Motor neuron (in vitro differentiated cells): Measurements from ENCODE around the gene NR2F1-AS1. TPM values are rescaled to one million over a fixed set of nuclear protein-coding genes. Genes with fewer than 3 reads are reported as not detected.

Experiments
- ATAC-seq, 8 experiments: fragments of 200-7000 bp; cut with Tn5 transposase; replicated peaks in 6 of 8; 2 replicates each; pipeline ENCODE4 v1.8.0; 2021; ENCODE audit warnings: mild to moderate bottlenecking in 8 of 8, moderate library complexity in 8 of 8
- H3K27ac ChIP-seq, 2 donors: fragments of 250-450 bp; sonication (Bioruptor Pico); 2 replicates each; pipeline ENCODE4 v1.9.0; 2021; ENCODE audit warnings: antibody characterized with exemption in 2 of 2, mild to moderate bottlenecking in 2 of 2, moderate library complexity in 1 of 2
- H3K4me1 ChIP-seq, 2 donors: fragments of 250-450 bp; sonication (Bioruptor Pico); replicated peaks in 1 of 2; 2 replicates each; pipeline ENCODE4 v1.6.1; 2021; ENCODE audit warnings: antibody characterized with exemption in 2 of 2, mild to moderate bottlenecking in 2 of 2, moderate library complexity in 1 of 2
- H3K4me3 ChIP-seq, 5 donors: fragments of 250-450 bp; sonication (Bioruptor Pico); 2 replicates each; pipeline ENCODE4 v1.9.0; 2021; ENCODE audit warnings: antibody characterized with exemption in 5 of 5, mild to moderate bottlenecking in 5 of 5, moderate library complexity in 4 of 5
- WGBS, 10 experiments: fragments of 450-650 bp; shearing (Covaris generic); methylation state at CpG; one replicate each; pipeline ENCODE4 v1.0.0; 2022; 5-methylcytosine and 5-hydroxymethylcytosine counted together
- in situ Hi-C, 9 experiments: fragments of 400-800 bp; cut with MboI; loops; one replicate each; pipeline ENCODE4 v1.15.0; 2021; ENCODE audit warnings: low sequenced_read_pairs in 9 of 9, low pct_unique_long_range_greater_than_20kb in 2 of 9; ENCODE audit not compliant: unreplicated experiment in 9 of 9
- total RNA-seq, 8 experiments: library from RNA; unstranded; fragments of 300-600 nt; gene quantifications; 2 replicates each; pipeline versions ENCODE4 v1.2.3 to v1.2.4, GENCODE V29; 2022

NR2F1-AS1 gene
- total RNA-seq, 8 experiments from 2014 or later, result 2.7 to 62.0 (median 51.1) TPM

DNA sequence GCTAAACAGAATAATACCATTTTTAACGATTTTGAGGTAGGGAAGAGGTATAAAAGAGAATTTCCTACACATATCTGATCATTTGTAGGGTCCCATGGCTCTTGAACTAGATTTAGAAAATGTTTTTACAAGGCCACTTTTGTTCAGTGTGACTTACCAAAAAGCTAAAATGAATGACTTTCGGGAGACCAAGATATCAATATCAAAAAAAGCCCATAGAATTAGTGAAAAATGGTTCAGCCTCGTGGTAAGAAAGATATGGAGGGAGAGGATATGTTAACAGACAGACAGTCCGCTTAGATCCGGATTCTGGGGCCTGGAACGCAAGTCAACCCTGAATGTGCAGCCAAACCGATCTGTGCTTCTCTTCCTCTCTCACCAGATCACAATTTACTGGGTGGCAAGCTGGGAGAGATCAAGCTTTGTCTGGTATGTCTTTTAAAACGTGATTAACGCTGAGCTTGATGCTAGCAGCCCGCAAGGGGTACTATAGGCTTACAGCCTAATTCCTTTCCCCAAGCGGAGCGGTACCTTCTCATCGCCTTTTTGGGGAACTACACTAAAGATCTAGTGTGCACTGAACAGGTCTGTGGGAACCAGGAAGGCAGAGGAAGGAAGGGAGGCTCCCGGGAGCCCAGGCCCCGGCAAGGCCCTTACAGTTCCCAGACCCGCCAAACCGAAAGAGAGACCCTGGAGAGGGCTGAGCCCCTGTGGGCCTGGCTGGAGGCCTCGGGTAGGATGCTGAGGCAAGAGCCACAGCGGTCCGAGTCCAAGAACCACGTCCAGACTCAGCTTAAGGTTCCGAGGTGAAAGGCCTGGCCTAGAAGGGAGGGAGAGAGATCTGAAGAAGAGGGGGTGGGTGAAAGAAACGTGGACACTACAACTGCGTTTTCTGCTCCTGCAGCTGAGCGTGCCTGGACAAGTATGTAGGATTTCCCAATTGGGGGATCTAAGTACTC is 2.9 kb downstream of the NR2F1-AS1 start:
- no peak for ATAC-seq
- peak overlapping the region; percentile 89 to 95 for H3K27ac ChIP-seq
- H3K4me1 ChIP-seq, result peaks cover 54% of the 10 kb centered on the region in 2 donors
- 0 to 98% (median 52%) methylated on average over 1 to 14 of the region's 25 CpGs for WGBS, 10 experiments
- in situ Hi-C loops, result loop anchor here in 8 of 9 experiments (10.0 to 25.0 kb wide), 8 partner anchors 309 to 1309 kb away; no protein-coding TSS in a partner anchor
- H3K4me3 ChIP-seq, result peak overlapping the region; percentile 48 to 88 (median 67)

DNA sequence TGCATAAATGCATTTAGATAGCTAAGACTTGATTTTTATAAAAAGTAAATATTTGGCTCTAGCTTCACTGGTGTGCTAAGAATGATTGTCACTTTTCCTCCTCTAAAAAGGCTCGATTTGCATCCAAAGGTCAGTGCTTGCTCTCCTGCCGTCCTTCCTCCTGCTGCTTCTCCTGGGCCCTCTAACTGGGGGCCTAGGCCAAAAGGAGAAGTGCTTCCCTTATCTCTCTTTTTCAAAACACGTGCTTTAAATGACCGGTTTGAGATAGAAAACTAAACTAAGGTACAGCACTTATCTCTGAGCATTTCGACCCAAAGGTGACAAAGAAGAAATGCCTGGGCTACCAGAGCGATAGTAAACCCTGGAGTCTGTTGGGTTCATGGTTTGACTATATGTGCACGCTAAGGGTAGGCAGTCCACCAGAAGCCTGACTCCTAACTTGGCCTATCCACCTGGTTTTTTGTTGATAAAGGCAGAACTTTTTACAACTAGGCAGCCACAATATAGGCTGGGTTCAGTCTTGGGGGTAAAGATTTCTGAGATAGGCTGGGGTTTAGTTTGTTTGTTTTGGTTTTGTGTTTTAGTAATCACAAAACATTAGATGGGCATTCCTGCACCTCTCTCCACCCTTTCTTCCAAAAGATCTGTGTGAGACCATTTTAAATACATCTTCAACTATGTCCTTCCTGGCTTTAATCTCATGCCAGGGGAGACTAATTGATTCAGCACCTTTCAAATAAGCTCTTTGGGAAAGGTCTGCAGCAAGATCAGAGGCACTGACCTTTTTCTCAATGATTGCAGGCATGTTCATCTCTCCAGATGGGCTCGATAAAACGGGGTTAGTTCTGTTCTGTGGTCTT is 3.8 kb downstream of the NR2F1-AS1 start:
- Histone ChIP-seq H3K4me3 (peak overlapping the region in 4 of 5 donors; percentile 48 to 88 (median 76)), H3K4me1 (peaks cover 54 to 63% of the 10 kb centered on the region in 2 donors), H3K27ac (peak overlapping the region; percentile 49 to 95)
- WGBS, 10 experiments, result 0 to 88% (median 35%) methylated on average over 2 to 9 of the region's 9 CpGs
- ATAC-seq, result no peak
- in situ Hi-C loops, result loop anchor here in 8 of 9 experiments (10.0 to 25.0 kb wide), 8 partner anchors 310 to 1310 kb away; no protein-coding TSS in a partner anchor

DNA sequence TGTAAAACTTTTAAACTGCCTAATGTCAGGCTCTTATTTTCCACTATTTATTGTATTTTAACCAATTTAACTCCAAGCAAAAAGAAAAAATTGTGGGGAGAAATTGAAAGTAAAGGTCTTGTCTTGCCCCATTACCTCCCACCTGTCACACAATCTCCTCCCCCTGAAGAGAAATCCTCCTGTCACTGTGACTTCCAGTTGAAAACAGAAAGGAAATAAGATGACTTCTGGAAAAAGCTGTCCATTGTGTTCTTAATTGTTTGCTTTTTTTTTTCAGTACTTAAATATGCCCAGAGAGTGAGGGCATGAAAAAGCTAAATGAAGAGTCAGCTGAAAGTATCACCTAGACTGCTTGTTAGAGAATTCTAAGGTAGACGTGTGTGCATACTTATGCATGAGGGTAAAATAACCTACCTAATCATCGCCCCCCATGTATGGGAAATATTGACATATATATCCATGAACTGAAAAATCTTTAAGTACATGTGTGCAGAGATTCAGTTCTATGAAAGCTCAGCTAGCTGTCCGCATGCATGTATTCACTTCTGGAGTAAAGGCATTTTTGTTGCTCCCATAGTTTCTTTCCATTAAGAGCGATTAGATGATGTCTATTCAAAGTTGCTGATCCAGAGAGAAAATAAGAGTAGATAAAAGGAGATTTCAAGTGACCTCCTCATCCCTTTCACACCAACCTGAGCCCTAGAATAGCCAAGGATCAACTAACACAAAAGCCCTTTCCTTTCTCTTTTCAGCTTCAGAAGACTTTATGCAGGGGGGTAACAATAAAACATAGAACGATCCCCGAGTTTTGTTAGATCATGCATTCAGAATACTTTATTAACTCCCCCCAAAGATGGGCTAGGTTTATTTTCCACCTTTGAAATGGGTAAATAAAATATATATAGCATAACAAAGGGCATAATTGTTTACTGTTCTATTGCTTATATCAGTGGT is 5.3 kb downstream of the NR2F1-AS1 start:
- in situ Hi-C loops, result loop anchor here in 8 of 9 experiments (10.0 to 25.0 kb wide), 8 partner anchors 312 to 1312 kb away; no protein-coding TSS in a partner anchor
- WGBS, 10 experiments, result 0 to 93% (median 30%) methylated on average over 2 to 5 of the region's 6 CpGs; no CpG with 5 or more reads in 1 of the 10 experiments
- Histone ChIP-seq H3K27ac (no peak overlapping the region), H3K4me3 (peak overlapping the region in 3 of 5 donors; percentile 6 to 67 (median 7)), H3K4me1 (peaks cover 54 to 69% of the 10 kb centered on the region in 2 donors)
- no peak for ATAC-seq

DNA sequence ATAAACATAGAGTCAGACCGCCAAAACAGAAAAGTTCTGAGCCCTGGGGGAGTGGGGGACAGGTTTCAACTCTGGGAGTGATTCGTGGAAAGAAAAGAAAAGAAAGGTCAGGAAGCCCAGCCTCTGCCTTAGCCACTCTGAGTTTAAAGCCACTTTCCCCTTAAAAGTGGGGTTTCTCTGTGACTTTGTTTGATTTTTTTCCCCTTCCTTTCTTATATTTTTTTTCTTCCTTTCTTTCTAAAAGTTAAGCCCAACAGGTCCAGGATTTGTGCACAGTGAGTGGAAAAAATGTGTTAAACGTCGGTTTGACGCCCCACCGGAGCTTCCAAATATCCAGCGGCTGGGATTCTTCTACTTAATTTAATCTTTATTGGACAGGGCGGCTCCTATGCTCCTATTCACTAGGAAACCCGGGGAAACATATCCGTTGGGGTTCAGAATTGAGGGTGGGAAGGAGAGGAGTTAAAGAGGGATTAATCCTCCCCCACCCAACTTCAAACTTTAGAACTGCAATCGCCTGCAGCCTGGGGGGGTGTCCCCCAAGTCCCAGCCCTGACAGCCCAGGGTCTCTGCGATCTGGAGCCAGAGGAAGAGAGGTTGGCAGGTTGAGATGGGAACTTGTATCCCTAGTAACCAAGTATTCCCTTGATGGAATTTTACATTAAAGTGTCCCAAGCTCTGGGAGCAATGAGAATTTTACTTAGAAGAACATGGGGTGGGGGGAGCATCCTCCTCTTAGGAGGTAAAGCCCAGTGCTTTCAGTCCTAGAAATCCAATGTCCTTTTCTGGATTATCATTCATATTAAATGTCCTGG is 6.3 kb downstream of the NR2F1-AS1 start:
- WGBS, 10 experiments, result 5 to 90% (median 46%) methylated on average over 4 to 9 of the region's 12 CpGs; no CpG with 5 or more reads in 1 of the 10 experiments
- peaks cover 54 to 69% of the 10 kb centered on the region in 2 donors for H3K4me1 ChIP-seq
- H3K27ac ChIP-seq, result peak overlapping the region; percentile 42 to 63
- H3K4me3 ChIP-seq, result peak overlapping the region in 4 of 5 donors; percentile 3 to 34 (median 30)
- in situ Hi-C loops, result loop anchor here in 8 of 9 experiments (10.0 to 25.0 kb wide), 8 partner anchors 313 to 1313 kb away; no protein-coding TSS in a partner anchor
- ATAC-seq, result no peak

DNA sequence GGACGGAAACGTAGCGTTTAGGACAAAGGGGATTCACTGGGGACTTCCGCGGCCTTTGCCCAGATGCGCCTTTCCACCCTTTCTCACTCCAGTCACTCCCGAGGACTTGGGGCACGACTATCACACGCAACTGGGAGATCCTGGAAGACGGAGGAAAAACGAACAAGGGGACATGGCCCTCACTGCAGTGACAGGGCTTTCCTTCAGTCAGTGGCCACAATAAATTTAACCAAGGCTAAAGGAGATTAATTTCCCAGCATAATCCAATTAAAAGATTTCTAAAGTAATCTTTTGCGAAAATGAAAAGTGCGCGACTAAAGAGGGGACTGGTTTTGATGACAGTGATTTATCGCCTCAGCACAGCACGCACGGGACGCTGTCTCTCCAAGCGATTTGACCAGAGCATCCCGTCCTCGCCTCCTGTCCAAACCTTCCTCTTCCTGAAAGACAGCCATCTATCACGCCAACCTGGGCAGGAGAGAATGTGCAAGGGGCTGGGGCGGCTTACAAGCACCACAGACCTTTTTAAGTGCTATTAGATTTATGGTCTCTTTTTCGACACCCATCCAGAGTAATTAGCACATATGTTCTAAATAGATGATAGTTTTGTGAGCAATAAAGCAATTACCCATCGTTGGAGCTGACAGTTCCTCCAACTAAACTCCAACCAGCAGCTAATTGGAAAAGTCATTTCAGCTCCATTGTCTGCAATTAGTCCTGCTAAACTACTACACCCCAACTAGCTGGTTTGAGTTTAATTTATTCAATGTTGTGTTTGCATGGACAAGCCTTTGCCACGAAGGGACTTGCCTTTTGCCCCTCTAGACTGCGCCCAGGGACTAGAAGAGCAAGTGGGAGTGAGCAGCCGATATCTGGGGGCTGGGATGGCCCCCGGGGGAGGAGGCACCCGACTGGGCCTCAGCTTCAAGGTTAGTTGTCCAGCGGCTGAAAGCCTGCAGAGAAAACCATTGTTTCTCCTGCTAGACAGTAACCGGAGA is 7.4 kb downstream of the NR2F1-AS1 start:
- 9 to 100% (median 51%) methylated on average over 8 to 26 of the region's 32 CpGs for WGBS, 10 experiments
- in situ Hi-C loops, result loop anchor here in 1 of 9 experiments (10.0 kb wide), 1 partner anchor 669 kb away; no protein-coding TSS in a partner anchor
- peak overlapping the region; percentile 42 to 63 for H3K27ac ChIP-seq
- ATAC-seq, result peak in 5 of 8 experiments; percentile 8 to 57 (median 46)
- H3K4me3 ChIP-seq, result peak overlapping the region in 4 of 5 donors; percentile 22 to 34 (median 30)
- peaks cover 50 to 73% of the 10 kb centered on the region in 2 donors for H3K4me1 ChIP-seq

DNA sequence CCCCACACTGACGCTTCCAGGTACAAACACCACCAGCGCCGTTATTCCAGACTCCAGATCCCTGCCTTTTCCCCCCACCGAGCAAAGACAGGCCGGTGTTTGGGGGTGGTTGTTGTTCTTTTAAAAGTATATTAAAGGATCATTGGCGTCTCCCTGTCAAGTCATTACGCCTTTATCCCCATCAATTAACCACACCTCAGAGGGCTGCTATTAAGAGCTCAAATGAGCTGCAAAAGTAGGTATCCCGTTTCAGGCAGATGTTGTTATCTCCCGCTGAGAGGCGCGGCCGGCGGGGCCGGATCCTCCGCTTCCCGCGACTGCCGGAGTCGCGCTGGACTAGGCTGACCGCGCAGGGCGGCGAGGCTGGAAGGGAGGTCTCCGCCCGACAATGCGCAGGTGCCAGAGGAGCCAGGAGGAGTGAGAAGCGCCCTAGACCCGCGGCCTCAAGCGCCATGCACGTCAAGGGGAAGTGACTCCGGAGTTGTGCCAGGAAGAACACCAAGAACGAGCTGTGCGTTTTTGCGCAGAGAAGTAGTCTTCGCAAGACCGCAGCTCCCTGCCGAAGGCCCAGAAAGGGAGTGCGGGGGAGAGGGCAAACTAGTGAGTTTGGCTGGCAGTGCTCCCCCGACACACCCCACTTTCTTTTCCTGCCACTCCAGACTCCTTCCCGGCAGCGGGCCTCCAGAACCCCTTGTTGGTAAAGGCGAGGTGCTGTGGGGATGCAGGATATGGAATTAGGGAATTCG is 8.2 kb downstream of the NR2F1-AS1 start:
- Histone ChIP-seq H3K4me3 (peak overlapping the region in 4 of 5 donors; percentile 22 to 34 (median 30)), H3K4me1 (peaks cover 43 to 73% of the 10 kb centered on the region in 2 donors), H3K27ac (peak overlapping the region in 1 of 2 donors; percentile 62)
- peak in 5 of 8 experiments; percentile 51 to 70 (median 63) for ATAC-seq
- WGBS, 10 experiments, result 0 to 81% (median 16%) methylated on average over 2 to 25 of the region's 45 CpGs; no CpG with 5 or more reads in 2 of the 10 experiments
- in situ Hi-C loops, result loop anchor here in 1 of 9 experiments (10.0 kb wide), 1 partner anchor 668 kb away; no protein-coding TSS in a partner anchor

DNA sequence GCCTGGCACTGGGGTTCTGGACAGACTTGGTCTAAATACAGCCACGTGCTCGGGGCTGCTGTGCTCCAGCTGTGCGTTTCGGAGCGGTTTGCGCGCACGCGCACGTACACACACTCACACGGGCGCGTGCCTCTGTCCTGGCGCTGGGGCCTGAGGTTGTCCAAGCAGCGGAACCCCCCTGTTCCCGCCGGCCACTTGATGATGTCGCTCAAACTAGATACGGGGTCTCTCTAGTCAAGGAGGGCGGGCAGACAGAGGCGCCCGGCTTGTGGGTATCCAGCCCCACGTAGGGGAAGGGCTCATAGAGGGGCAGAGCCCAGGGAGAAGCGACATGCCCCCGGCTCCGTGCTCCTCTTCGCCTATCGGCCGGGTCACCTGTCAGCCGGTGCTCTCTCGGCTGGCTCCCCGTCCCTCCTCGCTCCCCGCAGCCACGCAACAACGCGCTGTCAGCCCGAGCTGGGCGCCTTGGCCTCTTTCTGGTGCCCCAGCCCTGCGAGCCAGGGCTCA is 8.9 kb downstream of the NR2F1-AS1 start:
- 20 to 93% (median 52%) methylated on average over 1 to 7 of the region's 40 CpGs; no CpG with 5 or more reads in 5 of the 10 experiments for WGBS, 10 experiments
- Histone ChIP-seq H3K27ac (peak overlapping the region in 1 of 2 donors; percentile 62), H3K4me3 (peak overlapping the region in 4 of 5 donors; percentile 22 to 34 (median 30)), H3K4me1 (peaks cover 43 to 73% of the 10 kb centered on the region in 2 donors)
- in situ Hi-C loops, result loop anchor here in 1 of 9 experiments (10.0 kb wide), 1 partner anchor 667 kb away; no protein-coding TSS in a partner anchor
- ATAC-seq, result peak in 5 of 8 experiments; percentile 9 to 48 (median 42)

DNA sequence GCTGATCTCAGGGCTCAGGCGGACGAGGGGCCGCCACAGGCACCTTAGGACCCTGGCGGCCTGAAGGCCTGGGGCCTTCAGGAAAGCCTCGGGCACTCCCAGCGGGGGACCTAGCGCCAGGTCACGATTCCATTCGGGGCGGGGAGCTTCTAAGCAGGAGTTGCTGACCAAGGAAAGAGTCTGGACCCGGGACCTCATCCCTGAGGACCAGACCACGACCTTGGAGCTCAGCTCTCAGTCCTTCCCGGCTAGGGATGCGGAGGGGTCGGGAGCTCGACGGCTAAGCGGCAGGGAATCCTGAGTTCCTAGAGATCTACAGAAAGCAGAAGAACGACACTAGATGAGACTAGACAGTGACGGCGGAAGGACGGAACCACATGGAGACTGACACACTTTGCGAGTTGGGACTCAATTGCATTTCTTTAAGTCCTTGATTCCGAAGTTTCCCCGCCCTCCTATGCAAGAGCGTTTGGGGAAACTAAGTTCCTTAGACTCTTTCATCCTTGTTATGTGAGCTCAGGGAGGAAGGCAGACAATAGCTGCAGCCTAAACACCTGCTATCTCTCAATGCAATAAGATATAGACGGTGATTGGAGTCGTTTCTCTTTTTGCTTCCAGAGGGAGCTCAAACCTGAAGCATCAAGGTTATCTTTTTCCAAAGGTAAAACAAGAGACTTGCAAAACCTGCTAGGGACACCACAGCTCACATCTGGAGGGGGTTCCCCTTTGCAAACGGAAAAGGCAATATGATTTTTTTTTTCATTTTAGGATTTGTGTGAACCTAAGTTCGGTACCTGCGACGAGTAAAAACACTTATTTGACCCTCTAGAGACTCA is 9.7 kb downstream of the NR2F1-AS1 start:
- no peak overlapping the region for H3K4me3 ChIP-seq
- no peak overlapping the region for H3K27ac ChIP-seq
- in situ Hi-C loops, result loop anchor here in 1 of 9 experiments (10.0 kb wide), 1 partner anchor 667 kb away; no protein-coding TSS in a partner anchor
- WGBS, 10 experiments, result 30 to 95% (median 64%) methylated on average over 1 to 21 of the region's 32 CpGs
- H3K4me1 ChIP-seq, result peaks cover 36 to 71% of the 10 kb centered on the region in 2 donors
- no peak for ATAC-seq
